Neural crest cell (in vitro differentiated cells): ENCODE data around the gene RMND5B. TPM values are rescaled to one million over a fixed set of nuclear protein-coding genes. Genes with fewer than 3 reads are reported as not detected.
"Not testable (repeated sequence)": the region's sequence is repeated elsewhere in the genome, so short reads cannot be mapped to it uniquely, and the experiment has no call there.

Experiments
- DNase-seq: peaks from one replicate; pipeline ENCODE4 v3.0.0; 2021; ENCODE audit warnings: low read depth, mixed read lengths, low spot score
- H3K27ac Mint-ChIP-seq: one replicate; pipeline ENCODE4 v1.8.0; 2021; ENCODE audit warnings: mild to moderate bottlenecking, mixed read lengths; ENCODE audit not compliant: unreplicated experiment
- H3K27me3 Mint-ChIP-seq: 2 replicates; pipeline ENCODE4 v1.8.0; 2021; ENCODE audit warnings: low read depth, mild to moderate bottlenecking, mixed read lengths
- H3K36me3 Mint-ChIP-seq: 2 replicates; pipeline ENCODE4 v1.8.0; 2021; ENCODE audit warnings: low read depth, mild to moderate bottlenecking, mixed read lengths
- H3K4me1 Mint-ChIP-seq: 2 replicates; pipeline ENCODE4 v1.8.0; 2021; ENCODE audit warnings: mixed read lengths
- H3K4me3 Mint-ChIP-seq: one replicate; pipeline ENCODE4 v1.8.0; 2021; ENCODE audit warnings: mild to moderate bottlenecking, mixed read lengths
- H3K9me3 Mint-ChIP-seq: 2 replicates; pipeline ENCODE4 v1.8.0; 2021; ENCODE audit warnings: mixed read lengths
- CTCF ChIP-seq: fragments of 200-600 bp; sonication (generic); conservative IDR thresholded peaks from 2 replicates; pipeline ENCODE4 v1.5.0; 2021; ENCODE audit warnings: antibody characterized with exemption, mild to moderate bottlenecking
- total RNA-seq: library from RNA; stranded (reverse); gene quantifications from 2 replicates; pipeline ENCODE4 v1.2.1, GENCODE V29; 2021

RMND5B gene
- total RNA-seq, 1 donor from 2014 or later: 43.5 TPM

- no peak for DNase-seq
- Mint-ChIP-seq H3K4me1 (peaks cover 9% of the 10 kb centered on the region), H3K9me3 (no peaks in the 10 kb centered on the region), H3K4me3 (no peak overlapping the region), H3K36me3 (no peaks in the 10 kb centered on the region), H3K27ac (peak overlapping the region; percentile 87), H3K27me3 (no peaks in the 10 kb centered on the region)
- no peak for TF ChIP-seq CTCF
Observed at GRCh38 chr5:178123094-178123965, 7.5 kb upstream of the RMND5B start.

GRCh38 chr5:178123966-178124925, 6.6 kb upstream of the RMND5B start:
- no peak for DNase-seq
- Mint-ChIP-seq H3K27ac (no peak overlapping the region), H3K4me1 (peaks cover 9% of the 10 kb centered on the region), H3K36me3 (no peaks in the 10 kb centered on the region), H3K27me3 (no peaks in the 10 kb centered on the region), H3K4me3 (no peak overlapping the region), H3K9me3 (no peaks in the 10 kb centered on the region)
- TF ChIP-seq CTCF: no peak

GRCh38 chr5:178125253-178125906, 5.4 kb upstream of the RMND5B start:
- Mint-ChIP-seq H3K4me1 (peaks cover 12% of the 10 kb centered on the region), H3K9me3 (no peaks in the 10 kb centered on the region), H3K27ac (peak overlapping the region; percentile 68), H3K27me3 (no peaks in the 10 kb centered on the region), H3K36me3 (no peaks in the 10 kb centered on the region), H3K4me3 (peak overlapping the region; percentile 31)
- TF ChIP-seq CTCF: no peak
- DNase-seq: no peak

- H3K4me3 Mint-ChIP-seq: peak overlapping the region; percentile 56
- TF ChIP-seq CTCF: no peak
- H3K27ac Mint-ChIP-seq: no peak overlapping the region
- H3K9me3 Mint-ChIP-seq: no peaks in the 10 kb centered on the region
- peaks cover 16% of the 10 kb centered on the region for H3K4me1 Mint-ChIP-seq
- H3K36me3 Mint-ChIP-seq: no peaks in the 10 kb centered on the region
- DNase-seq: no peak
- H3K27me3 Mint-ChIP-seq: no peaks in the 10 kb centered on the region
Observed at GRCh38 chr5:178126556-178126955, 4.3 kb upstream of the RMND5B start.

- not testable (repeated sequence) for H3K27ac Mint-ChIP-seq, H3K27me3 Mint-ChIP-seq, DNase-seq, H3K36me3 Mint-ChIP-seq, H3K9me3 Mint-ChIP-seq
- peak overlapping the region; percentile 72 for H3K4me3 Mint-ChIP-seq
- peaks cover 20% of the 10 kb centered on the region for H3K4me1 Mint-ChIP-seq
Observed at GRCh38 chr5:178127300-178128009, 3.4 kb upstream of the RMND5B start.
